Right renal pelvis (tissue), 4 donors: ENCODE results near the gene IRF7. TPM values are rescaled to one million over a fixed set of nuclear protein-coding genes. Genes with fewer than 3 reads are reported as not detected.
"Not testable (repeated sequence)": the region's sequence is repeated elsewhere in the genome, so short reads cannot be mapped to it uniquely, and the experiment has no call there.

Source experiments
- DNase-seq, 4 donors: peaks; one replicate each; pipeline ENCODE4 v3.0.0-alpha.2; 2013; ENCODE audit warnings: low read depth in 4 of 4, low spot score in 3 of 4, missing footprints in 1 of 4
- polyA plus RNA-seq, 4 donors: library from polyadenylated mRNA; unstranded; fragments of 120-200 nt; gene quantifications; one replicate each; pipeline ENCODE4 v1.2.1, GENCODE V29; 2013; ENCODE audit not compliant: insufficient read length in 4 of 4

IRF7 gene
- polyA plus RNA-seq, 4 donors: 8.1 to 12.4 (median 8.4) TPM

- DNase-seq: no peak
Observed at GRCh38 chr11:587546-587945, 28.2 kb downstream of the IRF7 start.

GRCh38 chr11:586376-587316, 29.1 kb downstream of the IRF7 start:
- no peak for DNase-seq

- no peak for DNase-seq
Observed at GRCh38 chr11:584287-584686, 31.5 kb downstream of the IRF7 start.

- no peak for DNase-seq
Observed at GRCh38 chr11:581752-582151, 34.0 kb downstream of the IRF7 start.

GRCh38 chr11:581342-581741, 34.4 kb downstream of the IRF7 start:
- no peak for DNase-seq

GRCh38 chr11:579830-580601, 35.7 kb downstream of the IRF7 start:
- DNase-seq: no peak

- no peak for DNase-seq
Observed at GRCh38 chr11:578276-579035, 37.3 kb downstream of the IRF7 start.

GRCh38 chr11:577611-577894, 38.2 kb downstream of the IRF7 start:
- DNase-seq: no peak

- no peak for DNase-seq
Observed at GRCh38 chr11:576811-577610, 38.7 kb downstream of the IRF7 start.

GRCh38 chr11:575996-576768, 39.6 kb downstream of the IRF7 start, which contains the start of gene PHRF1:
Gene PHRF1, plus strand, starts transcription at chr11:576470. Its CDS starts 5,043 bp downstream, at chr11:581513.
- peak; percentile 83 to 89 (median 86) for DNase-seq

GRCh38 chr11:575313-575995, 40.3 kb downstream of the IRF7 start:
- peak in 2 of 4 donors; percentile 49 to 65 for DNase-seq

GRCh38 chr11:574632-575312, 41.0 kb downstream of the IRF7 start:
- no peak for DNase-seq

- not testable (repeated sequence) for DNase-seq
Observed at GRCh38 chr11:574031-574570, 41.6 kb downstream of the IRF7 start.

- DNase-seq: no peak
Observed at GRCh38 chr11:573146-573759, 42.5 kb downstream of the IRF7 start.

GRCh38 chr11:571802-572185, 44.0 kb downstream of the IRF7 start:
- DNase-seq: no peak

- no peak for DNase-seq
Observed at GRCh38 chr11:569158-569885, 46.4 kb downstream of the IRF7 start.
